Measurements from ENCODE around the gene DYDC1.
"Not testable (repeated sequence)": the region's sequence is repeated elsewhere in the genome, so short reads cannot be mapped to it uniquely, and the experiment has no call there.

The DYDC1 gene

DNA sequence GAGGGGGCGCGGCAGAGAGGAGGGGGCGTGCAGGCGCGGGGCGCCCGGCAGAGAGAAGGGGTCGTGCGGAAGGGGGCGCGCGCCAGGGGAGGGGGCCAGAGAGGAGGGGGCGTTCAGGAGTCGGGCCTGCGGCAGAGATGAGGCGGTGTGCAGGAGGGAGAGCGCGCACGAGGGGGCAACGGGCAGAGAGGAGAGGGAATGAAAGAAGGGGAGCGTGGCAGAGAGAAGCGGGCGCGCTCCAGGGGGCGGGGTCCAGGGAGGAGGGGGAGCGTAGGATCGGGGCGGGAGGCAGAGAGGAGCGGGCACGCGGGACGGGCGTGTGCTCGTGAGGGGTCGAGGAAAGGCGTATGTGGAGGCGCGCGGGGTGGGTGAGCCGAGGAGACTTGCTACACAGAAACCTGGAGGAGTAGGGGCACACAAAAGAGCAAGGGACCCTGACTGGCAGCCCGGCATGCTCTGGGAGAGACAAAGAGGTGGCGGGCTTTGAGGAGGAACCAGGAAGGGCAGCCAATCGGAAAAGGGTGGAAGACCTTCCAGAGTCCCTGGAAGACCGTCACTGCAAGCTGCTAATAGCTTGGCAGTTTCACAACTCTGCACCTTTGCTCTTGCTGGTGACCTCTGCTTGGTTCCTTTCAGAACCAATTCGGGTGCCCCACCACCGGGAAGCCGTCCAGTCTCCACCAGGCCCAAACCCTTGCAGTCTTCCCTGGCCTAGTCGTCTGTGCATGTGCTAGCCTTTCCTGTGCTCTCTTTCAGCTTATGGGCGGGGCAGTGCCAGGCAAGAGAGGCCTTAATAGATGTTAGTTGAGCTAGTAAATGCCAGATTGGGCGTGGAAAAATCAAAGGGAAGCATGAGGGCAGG lies 665 bp upstream of the DYDC1 start:
- no peak for DNase-seq

DNA sequence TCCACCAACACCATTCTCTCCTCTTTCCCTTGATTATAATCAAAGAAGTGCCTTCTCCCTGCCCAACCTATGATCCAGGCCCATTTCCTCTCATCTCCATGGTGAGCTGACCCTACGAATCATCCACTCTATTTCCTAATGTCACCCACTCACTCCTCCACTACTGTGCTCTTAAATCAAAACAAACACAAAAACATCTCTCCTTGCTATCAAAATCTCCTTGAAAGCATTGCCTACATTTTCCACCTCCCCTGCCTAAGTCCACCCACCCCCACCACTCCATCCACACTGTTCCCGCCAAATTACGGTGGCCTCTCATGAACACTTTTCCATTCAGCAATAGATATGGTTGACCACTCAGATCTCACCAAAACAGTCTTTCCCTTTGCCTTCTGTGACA lies 5.3 kb downstream of the DYDC1 start:
- DNase-seq = no peak
- in situ Hi-C loops (cut with HindIII; ENCODE audit: low pct_ligation_motif_present, low pct_unique_long_range_greater_than_20kb, low sequenced_read_pairs) = no loop called here

More for the DNA sequence above, 665 bp upstream of the DYDC1 start:
- in situ Hi-C loops (cut with HindIII; ENCODE audit: low pct_ligation_motif_present, low pct_unique_long_range_greater_than_20kb, low sequenced_read_pairs) = no loop called here

DNA sequence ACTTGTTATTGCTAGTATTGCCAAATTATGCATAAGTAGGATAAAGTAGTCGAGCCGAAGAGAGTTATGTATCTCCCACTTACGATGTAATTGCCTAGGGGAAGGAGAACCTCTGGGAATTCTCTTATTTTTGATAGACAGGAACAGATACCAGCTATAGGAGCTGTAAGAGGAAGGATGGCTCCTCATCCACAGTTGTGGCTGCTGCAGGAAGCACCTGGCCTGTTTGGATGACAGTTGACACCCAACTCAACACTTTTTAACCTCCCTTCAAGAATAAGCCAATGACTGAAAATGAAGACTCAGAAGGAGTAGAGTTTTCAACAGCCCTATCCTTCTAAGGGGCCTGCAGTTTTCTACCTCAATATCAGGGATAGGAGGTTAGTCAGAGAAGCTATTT lies 6.3 kb downstream of the DYDC1 start:
- no peak for DNase-seq
- in situ Hi-C loops (cut with HindIII; ENCODE audit: low pct_ligation_motif_present, low pct_unique_long_range_greater_than_20kb, low sequenced_read_pairs) = no loop called here

GRCh38 chr10:80344912-80345311 lies 11.6 kb downstream of the DYDC1 start:
- in situ Hi-C loops (cut with HindIII; ENCODE audit: low pct_ligation_motif_present, low pct_unique_long_range_greater_than_20kb, low sequenced_read_pairs) = no loop called here
- DNase-seq = no peak

DNA sequence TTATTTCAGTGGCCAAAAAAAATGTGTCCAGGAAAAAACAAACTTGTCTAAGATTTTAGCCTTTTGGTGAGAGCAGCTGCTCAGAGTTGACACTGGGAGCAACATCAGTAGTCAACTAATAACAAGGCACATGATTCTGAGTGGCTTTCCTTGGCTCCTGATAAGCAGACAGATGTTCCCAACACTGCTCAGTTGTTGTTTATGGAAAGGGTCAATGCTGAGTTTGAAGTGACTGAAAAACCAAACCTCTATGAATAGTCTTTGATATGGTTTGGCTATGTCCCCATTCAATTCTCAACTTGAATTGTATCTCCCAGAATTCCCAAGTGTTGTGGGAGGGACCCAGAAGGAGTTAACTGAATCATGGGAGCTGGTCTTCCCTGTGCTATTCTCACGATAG lies 12.3 kb downstream of the DYDC1 start:
- no peak for DNase-seq
- in situ Hi-C loops (cut with HindIII; ENCODE audit: low pct_ligation_motif_present, low pct_unique_long_range_greater_than_20kb, low sequenced_read_pairs) = no loop called here

- in situ Hi-C loops (cut with HindIII; ENCODE audit: low pct_ligation_motif_present, low pct_unique_long_range_greater_than_20kb, low sequenced_read_pairs) = no loop called here
- no peak for DNase-seq
Measured at GRCh38 chr10:80333983-80334382, 22.6 kb downstream of the DYDC1 start.

DNA sequence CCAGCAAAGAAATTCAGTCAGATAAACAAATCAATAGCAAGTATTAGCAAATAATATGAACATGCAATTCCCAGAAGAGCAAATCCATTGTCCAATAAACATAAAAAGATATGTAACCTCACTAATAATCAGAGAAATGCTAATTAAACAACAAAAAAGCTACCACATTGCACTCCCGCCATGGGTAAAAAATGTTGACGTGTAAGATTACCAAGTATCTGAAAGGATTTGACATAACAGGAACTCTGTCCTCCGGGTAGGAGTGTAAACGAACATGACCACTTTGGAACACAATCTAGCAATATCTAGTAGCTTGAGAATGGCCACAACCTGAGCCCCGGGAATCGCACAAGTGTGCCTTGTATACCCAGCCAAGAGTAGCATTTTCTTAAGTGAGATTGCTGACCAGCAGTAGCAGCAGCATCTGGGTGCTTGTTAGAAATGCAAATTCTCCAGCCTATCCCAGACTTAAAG lies 31.6 kb downstream of the DYDC1 start:
- in situ Hi-C loops (cut with HindIII; ENCODE audit: low pct_ligation_motif_present, low pct_unique_long_range_greater_than_20kb, low sequenced_read_pairs) = no loop called here

DNA sequence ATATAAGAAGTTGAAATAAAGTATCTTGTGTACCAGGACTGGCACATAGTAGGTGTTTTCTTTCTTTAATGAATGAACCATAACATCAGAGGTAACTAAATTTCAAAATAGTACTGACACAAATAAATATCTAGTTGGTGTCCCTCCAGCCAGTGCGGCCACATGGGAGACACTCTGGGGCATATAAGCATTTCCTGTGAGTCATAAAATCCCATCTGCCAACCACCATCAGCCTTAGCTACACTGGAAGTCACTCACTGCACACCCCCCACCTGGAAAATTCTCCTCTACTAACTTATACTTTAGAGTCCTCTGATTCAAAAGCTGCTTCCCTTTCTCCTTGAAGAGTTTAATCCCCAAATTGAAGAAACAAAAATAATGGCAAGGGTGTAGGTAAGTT lies 32.5 kb downstream of the DYDC1 start:
- DNase-seq = peak; percentile 16
- in situ Hi-C loops (cut with HindIII; ENCODE audit: low pct_ligation_motif_present, low pct_unique_long_range_greater_than_20kb, low sequenced_read_pairs) = no loop called here

More for the DNA sequence above, 31.6 kb downstream of the DYDC1 start:
- DNase-seq = no peak

DNA sequence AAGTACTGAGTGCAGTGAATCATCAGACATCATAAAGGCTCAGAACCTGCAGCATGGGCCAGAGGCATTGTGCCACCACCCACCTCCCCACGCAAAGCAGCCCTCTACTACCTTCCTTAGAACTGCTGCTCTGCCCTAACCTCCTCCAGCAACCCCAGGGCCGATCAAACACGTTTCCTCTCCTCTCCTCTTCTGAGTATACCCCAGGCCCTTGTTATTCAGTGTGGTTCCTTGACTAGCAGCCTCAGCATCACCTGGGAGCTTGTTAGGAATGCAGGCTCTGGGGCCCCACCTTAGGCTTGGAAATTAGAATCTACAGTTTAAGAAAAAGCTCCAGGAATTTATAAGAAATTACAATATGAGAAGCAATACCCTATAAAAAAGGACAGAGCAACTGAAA lies 33.2 kb downstream of the DYDC1 start:
- in situ Hi-C loops (cut with HindIII; ENCODE audit: low pct_ligation_motif_present, low pct_unique_long_range_greater_than_20kb, low sequenced_read_pairs) = no loop called here
- no peak for DNase-seq

- in situ Hi-C loops (cut with HindIII; ENCODE audit: low pct_ligation_motif_present, low pct_unique_long_range_greater_than_20kb, low sequenced_read_pairs) = no loop called here
- DNase-seq = no peak
Measured at GRCh38 chr10:80322711-80323110, 33.8 kb downstream of the DYDC1 start.

DNA sequence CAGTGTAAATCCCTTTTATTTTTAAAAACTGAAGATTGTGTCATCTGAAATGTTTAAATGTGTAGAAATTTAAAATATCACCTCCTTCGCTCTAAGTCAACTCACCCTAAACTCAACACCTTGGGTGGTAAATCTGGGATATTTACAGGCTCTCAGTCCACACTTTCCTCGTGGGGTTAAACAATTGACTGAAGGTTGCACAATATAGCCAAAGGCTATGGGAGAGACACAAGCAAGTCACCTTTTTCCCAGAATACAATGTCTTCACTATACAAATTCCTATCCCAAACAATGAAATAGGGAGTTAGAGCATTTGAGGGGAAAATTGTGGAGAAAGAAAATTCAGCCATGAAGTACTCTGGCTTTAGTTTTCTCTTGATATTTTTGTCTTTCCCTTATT lies 34.4 kb downstream of the DYDC1 start:
- no peak for DNase-seq
- in situ Hi-C loops (cut with HindIII; ENCODE audit: low pct_ligation_motif_present, low pct_unique_long_range_greater_than_20kb, low sequenced_read_pairs) = no loop called here

DNA sequence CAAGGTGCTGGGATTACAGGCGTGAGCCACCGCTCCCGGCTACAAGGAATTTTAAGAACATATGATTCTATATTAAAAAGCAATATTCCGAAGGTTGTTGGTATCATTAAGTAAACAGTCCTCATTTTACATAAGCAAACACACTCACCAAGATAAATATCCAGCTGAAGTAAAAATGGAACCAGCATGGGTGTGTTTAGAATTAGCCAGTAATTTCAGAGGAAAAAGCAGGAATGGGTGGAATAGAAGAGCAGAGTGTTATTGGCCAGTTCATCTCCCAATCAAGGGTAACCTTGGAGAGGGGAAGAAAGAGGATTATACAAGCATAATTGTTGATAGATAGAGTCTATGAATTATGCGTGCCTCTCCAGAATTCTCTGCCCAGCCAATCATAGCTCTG lies 35.4 kb downstream of the DYDC1 start:
- in situ Hi-C loops (cut with HindIII; ENCODE audit: low pct_ligation_motif_present, low pct_unique_long_range_greater_than_20kb, low sequenced_read_pairs) = no loop called here
- no peak for DNase-seq

DNA sequence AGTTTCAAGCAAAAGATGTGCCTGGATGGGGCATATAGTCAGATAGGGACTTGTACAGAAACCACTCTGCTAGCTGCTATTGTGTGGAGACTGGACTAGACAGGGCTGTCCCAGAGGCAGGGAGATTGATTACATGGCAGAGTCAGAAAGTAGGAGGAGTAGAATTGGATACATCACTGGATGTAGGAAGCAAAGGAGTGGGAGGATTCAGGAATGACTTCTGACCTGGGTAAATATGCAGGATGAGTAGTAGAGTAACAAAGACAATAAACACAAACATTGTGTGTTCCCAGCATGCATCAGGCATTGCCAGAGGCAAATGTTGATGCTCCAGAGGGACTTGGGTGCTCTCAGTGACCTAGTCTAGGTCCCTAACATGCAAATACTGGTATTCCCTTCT lies 36.2 kb downstream of the DYDC1 start:
- no peak for DNase-seq
- in situ Hi-C loops (cut with HindIII; ENCODE audit: low pct_ligation_motif_present, low pct_unique_long_range_greater_than_20kb, low sequenced_read_pairs) = no loop called here

- in situ Hi-C loops (cut with HindIII; ENCODE audit: low pct_ligation_motif_present, low pct_unique_long_range_greater_than_20kb, low sequenced_read_pairs) = no loop called here
- no peak for DNase-seq
Measured at GRCh38 chr10:80319725-80320290, 36.7 kb downstream of the DYDC1 start.

DNA sequence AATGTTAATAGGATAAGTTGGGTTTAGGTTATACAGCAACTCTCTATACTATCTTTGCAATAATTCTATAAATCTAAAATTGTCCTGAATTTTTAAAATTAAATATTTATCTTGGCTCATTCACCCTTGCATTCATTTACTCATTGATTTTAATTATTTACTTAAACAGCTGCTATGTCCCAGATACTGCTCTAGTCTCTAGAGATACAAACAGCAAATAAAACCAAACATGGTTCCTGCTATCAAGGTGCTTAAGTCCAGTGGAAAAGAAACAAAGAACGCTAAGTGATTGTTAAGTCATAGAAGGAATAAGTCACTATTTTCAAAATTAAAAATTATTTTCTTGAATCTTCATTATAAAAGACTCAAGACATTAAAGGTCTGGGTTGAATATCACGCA lies 37.2 kb downstream of the DYDC1 start:
- no peak for DNase-seq
- in situ Hi-C loops (cut with HindIII; ENCODE audit: low pct_ligation_motif_present, low pct_unique_long_range_greater_than_20kb, low sequenced_read_pairs) = no loop called here

GRCh38 chr10:80318742-80319141 lies 37.8 kb downstream of the DYDC1 start:
- in situ Hi-C loops (cut with HindIII; ENCODE audit: low pct_ligation_motif_present, low pct_unique_long_range_greater_than_20kb, low sequenced_read_pairs) = no loop called here
- no peak for DNase-seq

- in situ Hi-C loops (cut with HindIII; ENCODE audit: low pct_ligation_motif_present, low pct_unique_long_range_greater_than_20kb, low sequenced_read_pairs) = no loop called here
- no peak for DNase-seq
Measured at GRCh38 chr10:80315391-80315790, 41.2 kb downstream of the DYDC1 start.

- in situ Hi-C loops (cut with HindIII; ENCODE audit: low pct_ligation_motif_present, low pct_unique_long_range_greater_than_20kb, low sequenced_read_pairs) = no loop called here
- no peak for DNase-seq
Measured at GRCh38 chr10:80313523-80313922, 43.0 kb downstream of the DYDC1 start.

GRCh38 chr10:80305989-80306388 lies 50.6 kb downstream of the DYDC1 start:
- in situ Hi-C loops (cut with HindIII; ENCODE audit: low pct_ligation_motif_present, low pct_unique_long_range_greater_than_20kb, low sequenced_read_pairs) = not testable (repeated sequence)

DNA sequence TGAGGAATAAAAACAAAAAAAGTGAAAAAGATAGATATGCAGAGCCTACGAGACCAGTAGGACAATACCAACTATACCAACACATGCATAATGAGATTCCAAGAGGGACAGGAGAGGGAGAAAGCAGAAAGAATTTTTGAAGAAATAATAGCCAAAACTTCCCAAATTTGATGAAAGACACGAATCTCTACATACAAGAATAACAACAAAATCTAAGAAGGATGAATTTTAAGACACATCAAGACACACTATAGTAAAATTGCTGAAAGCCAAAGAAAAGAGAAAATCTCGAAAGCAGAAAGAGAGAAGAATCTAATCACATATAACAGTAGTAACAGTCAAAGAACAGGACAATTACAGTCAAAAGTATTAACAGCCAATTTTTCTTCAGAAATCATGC lies 59.6 kb downstream of the DYDC1 start:
- DNase-seq = no peak
- in situ Hi-C loops (cut with HindIII; ENCODE audit: low pct_ligation_motif_present, low pct_unique_long_range_greater_than_20kb, low sequenced_read_pairs) = no loop called here

More at GRCh38 chr10:80305989-80306388, 50.6 kb downstream of the DYDC1 start:
- not testable (repeated sequence) for DNase-seq
